Measurements from ENCODE around the gene MED26.
A peak's percentile ranks its signal among the peaks of the same experiment; 100 is the strongest.

MED26 gene

GRCh38 chr19:16668176-16668575 lies 40.2 kb upstream of the MED26 start:
- Histone ChIP-seq H2AFZ (ENCODE audit: low read depth, low read length) (no peak overlapping the region), H3K4me1 (ENCODE audit: insufficient read depth, low read length) (no peaks in the 10 kb centered on the region), H3K27me3 (ENCODE audit: insufficient read depth, low read length, poor library complexity) (no peaks in the 10 kb centered on the region), H3K36me3 (ENCODE audit: insufficient read depth, low read length) (no peaks in the 10 kb centered on the region), H3K4me3 (ENCODE audit: low read depth in 1 of 2, low read length in 2 of 2) (no peak overlapping the region), H3K79me2 (ENCODE audit: insufficient read depth, low read length) (no peaks in the 10 kb centered on the region), H3K9ac (ENCODE audit: low read depth, low read length) (no peak overlapping the region), H4K20me1 (ENCODE audit: insufficient read depth, low read length) (no peaks in the 10 kb centered on the region), H3K4me2 (ENCODE audit: insufficient read depth, low read length) (no peak overlapping the region), H3K27ac (ENCODE audit: low read length) (no peak overlapping the region), H3K9me3 (ENCODE audit: insufficient read depth, low read length, severe bottlenecking) (no peaks in the 10 kb centered on the region)
- TF ChIP-seq, protein P1, sequence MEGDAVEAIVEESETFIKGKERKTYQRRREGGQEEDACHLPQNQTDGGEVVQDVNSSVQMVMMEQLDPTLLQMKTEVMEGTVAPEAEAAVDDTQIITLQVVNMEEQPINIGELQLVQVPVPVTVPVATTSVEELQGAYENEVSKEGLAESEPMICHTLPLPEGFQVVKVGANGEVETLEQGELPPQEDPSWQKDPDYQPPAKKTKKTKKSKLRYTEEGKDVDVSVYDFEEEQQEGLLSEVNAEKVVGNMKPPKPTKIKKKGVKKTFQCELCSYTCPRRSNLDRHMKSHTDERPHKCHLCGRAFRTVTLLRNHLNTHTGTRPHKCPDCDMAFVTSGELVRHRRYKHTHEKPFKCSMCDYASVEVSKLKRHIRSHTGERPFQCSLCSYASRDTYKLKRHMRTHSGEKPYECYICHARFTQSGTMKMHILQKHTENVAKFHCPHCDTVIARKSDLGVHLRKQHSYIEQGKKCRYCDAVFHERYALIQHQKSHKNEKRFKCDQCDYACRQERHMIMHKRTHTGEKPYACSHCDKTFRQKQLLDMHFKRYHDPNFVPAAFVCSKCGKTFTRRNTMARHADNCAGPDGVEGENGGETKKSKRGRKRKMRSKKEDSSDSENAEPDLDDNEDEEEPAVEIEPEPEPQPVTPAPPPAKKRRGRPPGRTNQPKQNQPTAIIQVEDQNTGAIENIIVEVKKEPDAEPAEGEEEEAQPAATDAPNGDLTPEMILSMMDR (IDR thresholded peaks at IDR 0.05; ENCODE audit: borderline replicate concordance, extremely low read depth, low read length, poor library complexity, severe bottlenecking): no peak
- TF ChIP-seq EZH2 (IDR thresholded peaks at IDR 0.05; ENCODE audit: borderline replicate concordance, low read depth, low read length, severe bottlenecking): no peak
- ATAC-seq (ENCODE audit: insufficient read depth, low read depth) (no peak), DNase-seq (no peak)

GRCh38 chr19:16661480-16662034 lies 33.6 kb upstream of the MED26 start:
- no peak for DNase-seq
- Histone ChIP-seq H3K36me3 (ENCODE audit: insufficient read depth, low read length) (peaks cover 30% of the 10 kb centered on the region), H2AFZ (ENCODE audit: low read depth, low read length) (no peak overlapping the region), H3K9me3 (ENCODE audit: insufficient read depth, low read length, severe bottlenecking) (no peaks in the 10 kb centered on the region), H3K9ac (ENCODE audit: low read depth, low read length) (0 out of 2 replicates have a peak overlapping the region, but pooled peaks have one; percentile 12), H3K27ac (ENCODE audit: low read length) (no peak overlapping the region), H3K4me2 (ENCODE audit: insufficient read depth, low read length) (peak overlapping the region; percentile 50; the same call in 1 of the 2 replicates), H3K79me2 (ENCODE audit: insufficient read depth, low read length) (peaks cover 30% of the 10 kb centered on the region), H4K20me1 (ENCODE audit: insufficient read depth, low read length) (peaks cover 29% of the 10 kb centered on the region), H3K4me1 (ENCODE audit: insufficient read depth, low read length) (peaks cover 38% of the 10 kb centered on the region), H3K27me3 (ENCODE audit: insufficient read depth, low read length, poor library complexity) (no peaks in the 10 kb centered on the region), H3K4me3 (ENCODE audit: low read depth in 1 of 2, low read length in 2 of 2) (no peak overlapping the region)
- no peak for ATAC-seq (ENCODE audit: insufficient read depth, low read depth)
- TF ChIP-seq, protein P1 (IDR thresholded peaks at IDR 0.05; ENCODE audit: borderline replicate concordance, extremely low read depth, low read length, poor library complexity, severe bottlenecking): no peak
- TF ChIP-seq EZH2 (IDR thresholded peaks at IDR 0.05; ENCODE audit: borderline replicate concordance, low read depth, low read length, severe bottlenecking): no peak

- Histone ChIP-seq H3K79me2 (ENCODE audit: insufficient read depth, low read length) (peaks cover 36% of the 10 kb centered on the region), H3K9me3 (ENCODE audit: insufficient read depth, low read length, severe bottlenecking) (no peaks in the 10 kb centered on the region), H3K4me1 (ENCODE audit: insufficient read depth, low read length) (peaks cover 38% of the 10 kb centered on the region), H3K4me2 (ENCODE audit: insufficient read depth, low read length) (peak within 1 kb of the TSS; percentile 90), H4K20me1 (ENCODE audit: insufficient read depth, low read length) (peaks cover 34% of the 10 kb centered on the region), H3K9ac (ENCODE audit: low read depth, low read length) (peak within 1 kb of the TSS; percentile 65), H3K27me3 (ENCODE audit: insufficient read depth, low read length, poor library complexity) (no peaks in the 10 kb centered on the region), H3K36me3 (ENCODE audit: insufficient read depth, low read length) (peaks cover 36% of the 10 kb centered on the region), H2AFZ (ENCODE audit: low read depth, low read length) (peak within 1 kb of the TSS; percentile 96), H3K27ac (ENCODE audit: low read length) (peak within 1 kb of the TSS; percentile 88), H3K4me3 (ENCODE audit: low read depth in 1 of 2, low read length in 2 of 2) (peak within 1 kb of the TSS; percentile 76 to 80)
- no peak for TF ChIP-seq EZH2 (IDR thresholded peaks at IDR 0.05; ENCODE audit: borderline replicate concordance, low read depth, low read length, severe bottlenecking)
- TF ChIP-seq, protein P1 (IDR thresholded peaks at IDR 0.05; ENCODE audit: borderline replicate concordance, extremely low read depth, low read length, poor library complexity, severe bottlenecking): no peak
- no peak for DNase-seq
- ATAC-seq (ENCODE audit: insufficient read depth, low read depth): no peak
These were observed 32.9 kb upstream of the MED26 start, which contains the start of gene TMEM38A for GRCh38 chr19:16660763-16661479. TSS of gene TMEM38A (plus strand) at chr19:16661139. CDS start at chr19:16661218, 79 bp downstream.
